ENCODE data around the gene PREX1.

PREX1 gene

DNA sequence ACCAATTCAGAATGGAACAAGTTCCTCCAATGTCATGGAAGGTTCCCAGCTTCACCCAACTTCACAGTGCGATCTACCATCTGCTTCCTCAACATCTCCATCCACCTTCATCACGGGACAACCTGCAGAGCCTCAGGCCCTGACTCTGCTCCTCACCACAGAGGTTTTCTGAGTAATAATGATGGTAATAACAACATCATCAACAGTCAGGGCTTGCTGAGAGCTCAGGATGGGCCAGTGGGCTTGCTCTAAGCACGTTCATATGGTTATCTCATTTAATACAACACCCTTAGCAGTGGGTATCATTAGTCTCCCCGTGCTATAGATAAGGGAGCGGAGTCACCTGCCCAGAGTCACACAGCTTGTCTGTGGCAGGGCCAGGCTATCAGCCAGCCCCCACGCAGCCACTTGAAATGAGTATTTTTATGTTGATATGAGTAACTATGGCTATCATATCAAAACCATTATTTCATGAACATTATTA is 38.6 kb downstream of the PREX1 start:
- Mint-ChIP-seq H3K4me1 (peaks cover 77% of the 10 kb centered on the region), H3K4me3 (peak overlapping the region; percentile 25), H3K27ac (ENCODE audit: low read depth) (no peak overlapping the region), H3K36me3 (ENCODE audit: insufficient read depth) (peaks cover 14% of the 10 kb centered on the region), H3K27me3 (no peaks in the 10 kb centered on the region), H3K9me3 (no peaks in the 10 kb centered on the region)
- ATAC-seq (replicated peaks; ENCODE audit: extremely low read depth, poor library complexity, severe bottlenecking) (peak; percentile 26), DNase-seq (ENCODE audit: low spot score in 2 of 2) (no peak)

DNA sequence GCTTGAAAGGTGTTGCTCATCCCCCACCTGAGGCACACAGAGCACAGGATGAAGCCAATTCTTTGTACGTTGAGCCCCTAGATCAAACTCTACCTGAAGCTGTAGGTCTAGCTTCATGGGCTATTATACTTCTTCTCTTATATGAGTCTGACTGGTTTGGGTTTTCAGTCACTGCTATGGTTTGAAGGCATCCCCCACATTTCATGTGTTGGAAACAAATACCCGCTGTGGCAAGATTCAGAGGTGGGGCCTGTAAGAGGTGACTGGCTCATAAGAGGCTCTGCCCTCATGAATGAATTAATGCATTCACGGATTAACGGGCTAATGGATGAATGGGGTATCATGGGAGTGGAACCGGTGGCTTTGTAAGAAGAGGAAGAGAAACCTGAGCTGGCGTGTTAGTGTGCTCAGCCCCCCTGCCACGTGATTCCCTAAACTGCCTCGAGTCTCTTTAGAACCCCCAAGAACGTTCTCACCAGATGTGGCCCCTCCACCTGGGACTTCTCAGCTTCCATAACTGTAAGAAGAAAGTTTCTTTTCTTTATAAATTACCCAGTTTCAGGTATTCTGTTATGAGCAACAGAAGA is 39.2 kb downstream of the PREX1 start:
- Mint-ChIP-seq H3K27me3 (no peaks in the 10 kb centered on the region), H3K9me3 (no peaks in the 10 kb centered on the region), H3K4me3 (peak overlapping the region; percentile 25), H3K4me1 (peaks cover 72% of the 10 kb centered on the region), H3K27ac (ENCODE audit: low read depth) (no peak overlapping the region), H3K36me3 (ENCODE audit: insufficient read depth) (peaks cover 14% of the 10 kb centered on the region)
- DNase-seq (ENCODE audit: low spot score in 2 of 2) (no peak), ATAC-seq (replicated peaks; ENCODE audit: extremely low read depth, poor library complexity, severe bottlenecking) (no peak)

- Mint-ChIP-seq H3K27ac (ENCODE audit: low read depth) (no peak overlapping the region), H3K36me3 (ENCODE audit: insufficient read depth) (peaks cover 14% of the 10 kb centered on the region), H3K9me3 (no peaks in the 10 kb centered on the region), H3K4me1 (peaks cover 72% of the 10 kb centered on the region), H3K4me3 (no peak overlapping the region), H3K27me3 (no peaks in the 10 kb centered on the region)
- ATAC-seq (replicated peaks; ENCODE audit: extremely low read depth, poor library complexity, severe bottlenecking), result no peak
- DNase-seq (ENCODE audit: low spot score in 2 of 2), result no peak
These were observed 39.9 kb downstream of the PREX1 start for GRCh38 chr20:48787861-48788375.

- peaks cover 69% of the 10 kb centered on the region for H3K4me1 Mint-ChIP-seq
- H3K27me3 Mint-ChIP-seq, result no peaks in the 10 kb centered on the region
- peaks cover 12% of the 10 kb centered on the region for H3K36me3 Mint-ChIP-seq (ENCODE audit: insufficient read depth)
- H3K27ac Mint-ChIP-seq (ENCODE audit: low read depth), result no peak overlapping the region
- peak overlapping the region; percentile 21 for H3K4me3 Mint-ChIP-seq
- no peaks in the 10 kb centered on the region for H3K9me3 Mint-ChIP-seq
- no peak for ATAC-seq (replicated peaks; ENCODE audit: extremely low read depth, poor library complexity, severe bottlenecking)
- no peak for DNase-seq (ENCODE audit: low spot score in 2 of 2)
These were observed 40.7 kb downstream of the PREX1 start for GRCh38 chr20:48786951-48787705.

DNA sequence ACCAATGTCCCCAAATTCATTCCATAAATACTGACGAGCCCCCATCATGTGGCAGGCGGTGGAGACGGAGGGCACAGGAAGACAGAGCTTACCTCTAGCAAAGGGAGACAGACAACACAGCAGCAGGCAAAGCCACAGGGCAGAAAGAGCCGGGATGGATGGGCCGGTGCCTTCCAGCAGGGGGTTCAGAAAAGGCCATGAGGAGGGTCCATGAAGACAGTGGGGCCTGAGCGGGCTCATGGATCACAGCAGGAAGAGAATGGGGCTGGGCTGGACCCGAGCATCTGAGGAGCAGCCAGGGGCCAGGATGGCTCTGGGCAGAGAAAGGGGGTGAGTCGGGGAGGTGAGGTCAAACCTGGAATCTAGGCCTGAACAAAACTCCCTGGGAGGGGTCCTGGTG is 42.0 kb downstream of the PREX1 start:
- peaks cover 12% of the 10 kb centered on the region for H3K36me3 Mint-ChIP-seq (ENCODE audit: insufficient read depth)
- H3K4me1 Mint-ChIP-seq, result peaks cover 55% of the 10 kb centered on the region
- no peak for DNase-seq (ENCODE audit: low spot score in 2 of 2)
- no peaks in the 10 kb centered on the region for H3K9me3 Mint-ChIP-seq
- no peaks in the 10 kb centered on the region for H3K27me3 Mint-ChIP-seq
- no peak for ATAC-seq (replicated peaks; ENCODE audit: extremely low read depth, poor library complexity, severe bottlenecking)
- no peak overlapping the region for H3K4me3 Mint-ChIP-seq
- H3K27ac Mint-ChIP-seq (ENCODE audit: low read depth), result no peak overlapping the region

DNA sequence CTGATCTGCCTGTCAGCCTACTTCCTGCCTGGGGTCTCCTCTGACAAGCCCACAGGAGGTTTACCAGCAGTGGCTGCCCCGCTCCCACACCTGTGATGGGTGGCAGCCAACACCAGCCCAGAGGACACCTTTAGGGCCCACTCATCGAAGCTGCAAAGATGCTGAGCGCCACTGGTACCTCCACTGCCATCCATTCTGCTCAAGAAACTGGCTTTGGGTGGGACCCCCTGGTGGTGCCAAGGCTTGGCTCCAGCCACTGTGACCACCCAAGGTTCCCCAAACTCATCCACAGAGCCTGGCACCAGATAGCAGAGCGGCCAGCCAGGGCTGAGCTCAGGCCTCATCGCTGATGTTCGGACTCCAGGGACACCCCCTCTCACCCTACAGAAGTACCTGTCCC is 42.5 kb downstream of the PREX1 start:
- Mint-ChIP-seq H3K27me3 (no peaks in the 10 kb centered on the region), H3K27ac (ENCODE audit: low read depth) (no peak overlapping the region), H3K4me3 (no peak overlapping the region), H3K4me1 (peaks cover 50% of the 10 kb centered on the region), H3K9me3 (no peaks in the 10 kb centered on the region), H3K36me3 (ENCODE audit: insufficient read depth) (peaks cover 12% of the 10 kb centered on the region)
- ATAC-seq (replicated peaks; ENCODE audit: extremely low read depth, poor library complexity, severe bottlenecking) (no peak), DNase-seq (ENCODE audit: low spot score in 2 of 2) (no peak)

- no peak for ATAC-seq (replicated peaks; ENCODE audit: extremely low read depth, poor library complexity, severe bottlenecking)
- peaks cover 12% of the 10 kb centered on the region for H3K36me3 Mint-ChIP-seq (ENCODE audit: insufficient read depth)
- no peak overlapping the region for H3K4me3 Mint-ChIP-seq
- peaks cover 40% of the 10 kb centered on the region for H3K4me1 Mint-ChIP-seq
- DNase-seq (ENCODE audit: low spot score in 2 of 2), result no peak
- H3K9me3 Mint-ChIP-seq, result no peaks in the 10 kb centered on the region
- no peak overlapping the region for H3K27ac Mint-ChIP-seq (ENCODE audit: low read depth)
- H3K27me3 Mint-ChIP-seq, result no peaks in the 10 kb centered on the region
These were observed 43.5 kb downstream of the PREX1 start for GRCh38 chr20:48784273-48784641.

GRCh38 chr20:48783533-48784272 is 44.1 kb downstream of the PREX1 start:
- H3K36me3 Mint-ChIP-seq (ENCODE audit: insufficient read depth), result peaks cover 10% of the 10 kb centered on the region
- no peaks in the 10 kb centered on the region for H3K27me3 Mint-ChIP-seq
- H3K9me3 Mint-ChIP-seq, result no peaks in the 10 kb centered on the region
- no peak overlapping the region for H3K4me3 Mint-ChIP-seq
- ATAC-seq (replicated peaks; ENCODE audit: extremely low read depth, poor library complexity, severe bottlenecking) (peak; percentile 73), DNase-seq (ENCODE audit: low spot score in 2 of 2) (peak in 1 of 2 donors; percentile 58)
- H3K27ac Mint-ChIP-seq (ENCODE audit: low read depth), result no peak overlapping the region
- H3K4me1 Mint-ChIP-seq, result peaks cover 38% of the 10 kb centered on the region

- no peak overlapping the region for H3K4me3 Mint-ChIP-seq
- H3K27ac Mint-ChIP-seq (ENCODE audit: low read depth), result no peak overlapping the region
- ATAC-seq (replicated peaks; ENCODE audit: extremely low read depth, poor library complexity, severe bottlenecking) (no peak), DNase-seq (ENCODE audit: low spot score in 2 of 2) (no peak)
- H3K36me3 Mint-ChIP-seq (ENCODE audit: insufficient read depth), result peaks cover 8% of the 10 kb centered on the region
- peaks cover 33% of the 10 kb centered on the region for H3K4me1 Mint-ChIP-seq
- no peaks in the 10 kb centered on the region for H3K9me3 Mint-ChIP-seq
- no peaks in the 10 kb centered on the region for H3K27me3 Mint-ChIP-seq
These were observed 44.9 kb downstream of the PREX1 start for GRCh38 chr20:48782901-48783308.

DNA sequence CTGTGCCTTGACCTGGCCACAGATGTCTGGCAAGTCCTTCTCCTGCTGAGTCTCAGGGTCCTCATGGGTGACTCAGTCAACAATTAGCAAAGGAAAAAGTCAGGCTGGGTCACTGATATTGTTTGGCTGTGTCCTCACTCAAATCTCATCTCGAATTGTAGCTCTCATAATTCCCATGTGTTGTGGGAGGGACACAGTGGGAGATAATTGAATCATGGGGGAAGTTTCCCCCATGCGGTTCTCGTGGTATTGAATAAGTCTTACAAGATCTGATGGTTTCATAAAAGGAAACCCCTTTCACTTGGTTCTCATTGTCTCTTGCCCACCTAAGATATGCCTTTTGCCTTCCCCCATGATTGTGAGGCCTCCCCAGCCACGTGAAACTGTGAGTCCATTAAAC is 45.7 kb downstream of the PREX1 start:
- no peak for ATAC-seq (replicated peaks; ENCODE audit: extremely low read depth, poor library complexity, severe bottlenecking)

DNA sequence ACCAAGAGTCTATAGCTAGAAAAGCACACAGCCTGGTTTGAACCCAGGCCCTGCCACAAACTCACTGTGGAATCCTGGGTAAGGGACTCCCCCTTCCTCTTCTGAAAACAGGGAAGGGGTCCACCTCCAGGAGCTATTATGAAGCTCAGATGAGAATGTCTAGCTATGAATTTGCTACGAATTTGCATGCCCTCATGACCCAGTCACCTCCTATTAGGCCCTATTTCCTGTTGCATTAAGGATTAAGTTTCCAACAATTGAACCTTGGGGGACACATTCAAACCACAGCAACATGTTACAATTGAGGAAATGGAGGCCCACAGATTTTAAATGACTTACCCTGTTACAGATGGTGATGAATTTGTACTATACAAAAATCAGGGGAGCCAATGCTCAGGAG is 46.2 kb downstream of the PREX1 start:
- H3K4me1 Mint-ChIP-seq, result peaks cover 33% of the 10 kb centered on the region
- H3K4me3 Mint-ChIP-seq, result no peak overlapping the region
- no peaks in the 10 kb centered on the region for H3K9me3 Mint-ChIP-seq
- DNase-seq (ENCODE audit: low spot score in 2 of 2) (no peak), ATAC-seq (replicated peaks; ENCODE audit: extremely low read depth, poor library complexity, severe bottlenecking) (no peak)
- H3K36me3 Mint-ChIP-seq (ENCODE audit: insufficient read depth), result peaks cover 10% of the 10 kb centered on the region
- no peak overlapping the region for H3K27ac Mint-ChIP-seq (ENCODE audit: low read depth)
- H3K27me3 Mint-ChIP-seq, result no peaks in the 10 kb centered on the region

More for the DNA sequence above, 45.7 kb downstream of the PREX1 start:
- Mint-ChIP-seq H3K27ac (ENCODE audit: low read depth) (no peak overlapping the region), H3K9me3 (no peaks in the 10 kb centered on the region), H3K36me3 (ENCODE audit: insufficient read depth) (peaks cover 10% of the 10 kb centered on the region), H3K27me3 (no peaks in the 10 kb centered on the region), H3K4me3 (no peak overlapping the region), H3K4me1 (peaks cover 33% of the 10 kb centered on the region)
- DNase-seq (ENCODE audit: low spot score in 2 of 2), result no peak

GRCh38 chr20:48779435-48779834 is 48.4 kb downstream of the PREX1 start:
- H3K4me3 Mint-ChIP-seq, result no peak overlapping the region
- peak overlapping the region; percentile 1 for H3K27ac Mint-ChIP-seq (ENCODE audit: low read depth)
- peaks cover 37% of the 10 kb centered on the region for H3K4me1 Mint-ChIP-seq

More at GRCh38 chr20:48779435-48779834, 48.4 kb downstream of the PREX1 start:
- H3K27me3 Mint-ChIP-seq, result no peaks in the 10 kb centered on the region
- ATAC-seq (replicated peaks; ENCODE audit: extremely low read depth, poor library complexity, severe bottlenecking) (no peak), DNase-seq (ENCODE audit: low spot score in 2 of 2) (no peak)
- no peaks in the 10 kb centered on the region for H3K9me3 Mint-ChIP-seq
- peaks cover 5% of the 10 kb centered on the region for H3K36me3 Mint-ChIP-seq (ENCODE audit: insufficient read depth)
